Activated CD8-positive, alpha-beta T cell treated with anti-CD3 and anti-CD28 coated beads for 36 hours (primary cell): ENCODE measurements around the gene VSIG2. TPM values are rescaled to one million over a fixed set of nuclear protein-coding genes. Genes with fewer than 3 reads are reported as not detected.

Experiments
- ATAC-seq: fragments of 200-7000 bp; cut with Tn5 transposase; one replicate; pipeline ENCODE4 v1.10.0; 2021; ENCODE audit warnings: mild to moderate bottlenecking, moderate library complexity
- CTCF ChIA-PET: fragments of 350-600 bp; sonication (Branson Sonifier 250); formaldehyde crosslinking; loops from one replicate; lab custom pipeline; 2021; ENCODE audit warnings: antibody characterized with exemption; lab: Charles Lee
- POLR2A ChIA-PET: fragments of 350-600 bp; sonication (Branson Sonifier 250); formaldehyde crosslinking; loops from one replicate; lab custom pipeline; 2021; ENCODE audit warnings: antibody characterized with exemption; lab: Charles Lee
- DNase-seq: peaks from one replicate; pipeline ENCODE4 v3.0.0-alpha.2; 2020
- H3K27ac Mint-ChIP-seq: one replicate; pipeline ENCODE4 v1.8.0; 2021; ENCODE audit warnings: mild to moderate bottlenecking, mixed read lengths
- H3K27me3 Mint-ChIP-seq: one replicate; pipeline ENCODE4 v1.8.0; 2021; ENCODE audit warnings: mixed read lengths
- H3K36me3 Mint-ChIP-seq: one replicate; pipeline ENCODE4 v1.8.0; 2021; ENCODE audit warnings: low read depth, mixed read lengths
- H3K4me1 Mint-ChIP-seq: one replicate; pipeline ENCODE4 v1.8.0; 2021; ENCODE audit warnings: low read depth, mixed read lengths
- H3K4me3 Mint-ChIP-seq: one replicate; pipeline ENCODE4 v1.8.0; 2021; ENCODE audit warnings: mild to moderate bottlenecking, moderate library complexity, mixed read lengths
- H3K9me3 Mint-ChIP-seq: one replicate; pipeline ENCODE4 v1.8.0; 2021; ENCODE audit warnings: mixed read lengths
- CTCF ChIP-seq: fragments of 200-600 bp; IDR thresholded peaks from one replicate; pipeline ENCODE4 v1.8.0; 2022; ENCODE audit warnings: antibody characterized with exemption, mild to moderate bottlenecking
- intact Hi-C: fragments of 100-400 bp; cut with micrococcal nuclease; formaldehyde crosslinking; loops from one replicate; pipeline ENCODE4 v1.10.0; 2022
- total RNA-seq, 2 experiments: library from RNA; stranded (reverse); gene quantifications; one replicate each; pipeline ENCODE4 v1.2.3, GENCODE V29; 2021

The VSIG2 gene
- total RNA-seq, 2 experiments from 2014 or later = 0.32 TPM; not detected in 1

DNA sequence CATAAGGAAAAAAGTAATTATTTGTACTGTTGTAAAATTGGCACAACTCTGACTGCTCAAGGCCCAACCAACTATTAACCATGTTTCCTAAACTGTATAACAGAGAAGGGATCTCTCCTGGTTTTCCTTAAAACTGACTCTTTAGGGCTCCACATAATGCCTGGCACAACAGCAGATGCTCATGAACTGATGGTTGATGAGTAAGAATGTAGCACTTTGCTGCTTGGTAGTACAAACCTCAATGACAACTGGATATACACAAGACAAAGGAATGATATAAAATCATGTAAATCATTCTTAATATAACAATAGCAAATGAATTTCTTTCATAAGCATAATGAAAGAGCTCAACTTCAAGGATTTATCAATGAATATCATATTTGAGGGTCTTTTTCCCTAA, 36.5 kb upstream of the VSIG2 start:
- Mint-ChIP-seq H3K27ac (no peak overlapping the region), H3K4me3 (no peak overlapping the region), H3K36me3 (no peaks in the 10 kb centered on the region), H3K27me3 (no peaks in the 10 kb centered on the region), H3K9me3 (no peaks in the 10 kb centered on the region), H3K4me1 (peaks cover 34% of the 10 kb centered on the region)
- ATAC-seq = no peak
- no peak for TF ChIP-seq CTCF
- ChIA-PET POLR2A (no interaction called here), CTCF (interaction anchor here (0.7 to 1.0 kb wide), 2 partner anchors 9 to 26 kb away, joined by 3 to 4 read pairs; no protein-coding TSS in a partner anchor)
- DNase-seq = no peak
- intact Hi-C loops = no loop called here

DNA sequence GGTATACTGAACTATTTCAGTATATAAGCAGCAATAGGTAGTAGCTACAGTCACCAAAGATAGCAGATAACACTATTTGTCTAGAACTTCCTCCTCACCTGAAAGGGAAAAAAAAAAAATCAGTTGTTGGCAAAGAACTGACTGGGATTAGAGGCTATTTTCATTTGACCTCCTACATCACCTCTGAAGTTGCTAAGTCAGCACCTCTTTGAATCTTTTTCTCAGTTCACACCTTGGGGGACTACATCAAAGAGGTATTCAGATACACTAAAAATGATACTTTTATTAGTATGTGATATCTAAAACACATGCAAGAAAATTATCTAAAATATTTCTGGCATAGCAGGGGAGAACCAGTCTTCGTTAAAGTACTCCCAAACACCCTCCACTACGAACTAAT, 32.0 kb upstream of the VSIG2 start:
- ChIA-PET POLR2A (interaction anchor here (1.1 kb wide), 1 partner anchor 15 kb away, joined by 3 read pairs; no protein-coding TSS in a partner anchor), CTCF (interaction anchor here (0.9 to 3.1 kb wide), 5 partner anchors 10 to 82 kb away, joined by 3 to 16 read pairs (median 3); partner anchors contain the start of genes ESAM and NRGN)
- DNase-seq = no peak

DNA sequence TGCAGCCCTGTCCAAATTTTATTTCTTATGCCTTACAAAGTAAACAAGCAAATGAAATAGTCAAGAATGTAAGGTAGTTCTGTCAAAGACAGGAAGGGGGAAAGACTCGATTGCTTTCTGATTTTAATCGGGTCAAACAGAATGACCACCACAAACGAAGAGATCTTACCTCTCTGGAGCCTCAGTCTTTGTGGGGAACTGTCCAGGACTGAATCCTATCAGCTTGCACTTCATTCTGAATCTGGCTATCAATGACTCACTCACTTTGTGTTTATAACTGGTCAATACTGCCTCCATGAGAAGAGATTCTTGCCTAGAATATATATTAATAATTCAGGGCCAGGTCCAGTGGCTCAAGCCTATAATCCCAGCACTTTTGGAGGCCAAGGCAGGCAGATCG, 30.9 kb upstream of the VSIG2 start:
- ChIA-PET CTCF (interaction anchor here (0.6 to 3.1 kb wide), 3 partner anchors 8 to 14 kb away, joined by 3 to 16 read pairs (median 9); no protein-coding TSS in a partner anchor), POLR2A (interaction anchor here (1.3 kb wide), 1 partner anchor 15 kb away, joined by 3 read pairs; no protein-coding TSS in a partner anchor)
- H3K27me3 Mint-ChIP-seq = no peaks in the 10 kb centered on the region
- H3K27ac Mint-ChIP-seq = no peak overlapping the region
- H3K4me3 Mint-ChIP-seq = no peak overlapping the region
- ATAC-seq = no peak
- TF ChIP-seq CTCF = no peak
- H3K36me3 Mint-ChIP-seq = no peaks in the 10 kb centered on the region
- H3K9me3 Mint-ChIP-seq = no peaks in the 10 kb centered on the region
- DNase-seq = no peak
- peaks cover 9% of the 10 kb centered on the region for H3K4me1 Mint-ChIP-seq
- intact Hi-C loops = no loop called here

More for the DNA sequence above, 32.0 kb upstream of the VSIG2 start:
- Mint-ChIP-seq H3K9me3 (no peaks in the 10 kb centered on the region), H3K27ac (no peak overlapping the region), H3K36me3 (no peaks in the 10 kb centered on the region), H3K27me3 (no peaks in the 10 kb centered on the region), H3K4me1 (peaks cover 9% of the 10 kb centered on the region), H3K4me3 (no peak overlapping the region)
- intact Hi-C loops = no loop called here
- TF ChIP-seq CTCF = no peak
- ATAC-seq = no peak

- peaks cover 8% of the 10 kb centered on the region for H3K36me3 Mint-ChIP-seq
- H3K4me3 Mint-ChIP-seq = no peak overlapping the region
- no peaks in the 10 kb centered on the region for H3K27me3 Mint-ChIP-seq
- TF ChIP-seq CTCF = no peak
- DNase-seq (no peak), ATAC-seq (no peak)
- H3K4me1 Mint-ChIP-seq = peaks cover 19% of the 10 kb centered on the region
- POLR2A ChIA-PET = no interaction called here
- H3K27ac Mint-ChIP-seq = no peak overlapping the region
- no peaks in the 10 kb centered on the region for H3K9me3 Mint-ChIP-seq
- CTCF ChIA-PET = interaction anchor here (1.3 to 4.2 kb wide), 5 partner anchors 13 to 58 kb away, joined by 3 to 19 read pairs (median 6); partner anchors contain the start of genes ESAM and NRGN
- intact Hi-C loops = no loop called here
Observed at GRCh38 chr11:124779568-124779967, 27.5 kb upstream of the VSIG2 start.

DNA sequence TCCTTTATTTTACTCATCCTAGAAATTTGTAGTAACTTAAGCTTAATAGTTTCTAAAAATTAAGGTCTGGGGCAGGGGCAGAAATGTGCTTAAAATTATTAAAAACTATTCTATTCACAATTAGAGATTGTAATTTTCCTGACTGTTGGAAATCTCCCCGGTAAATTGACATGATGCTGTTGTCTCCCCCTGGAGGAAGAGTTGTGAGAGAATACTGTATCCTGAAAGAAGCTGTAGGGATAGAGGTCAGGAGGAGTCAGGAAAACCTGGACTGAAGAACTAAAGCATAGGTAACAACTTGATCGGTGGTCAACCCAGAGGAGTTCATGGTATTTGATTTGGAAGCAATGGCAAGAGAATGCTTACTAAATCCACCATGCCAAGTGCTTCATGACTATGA, 26.2 kb upstream of the VSIG2 start:
- Mint-ChIP-seq H3K36me3 (peaks cover 8% of the 10 kb centered on the region), H3K4me3 (no peak overlapping the region), H3K4me1 (peaks cover 11% of the 10 kb centered on the region), H3K9me3 (no peaks in the 10 kb centered on the region), H3K27me3 (no peaks in the 10 kb centered on the region), H3K27ac (no peak overlapping the region)
- no peak for TF ChIP-seq CTCF
- intact Hi-C loops = no loop called here
- ATAC-seq = no peak
- DNase-seq = no peak
- CTCF ChIA-PET = interaction anchor here (1.9 to 4.2 kb wide), 3 partner anchors 15 to 58 kb away, joined by 6 to 19 read pairs (median 15); partner anchors contain the start of gene ESAM
- POLR2A ChIA-PET = interaction anchor here (0.7 kb wide), 1 partner anchor 9 kb away, joined by 3 read pairs; no protein-coding TSS in a partner anchor
